BLaER1 (cell line): ENCODE data around the gene WDR31.

Source experiments
- H3K27ac ChIP-seq: shearing (Covaris generic); formaldehyde crosslinking; 2 replicates; pipeline ENCODE4 v1.8.1; 2022
- H3K27me3 ChIP-seq: shearing (Covaris generic); formaldehyde crosslinking; 2 replicates; pipeline ENCODE4 v1.8.1; 2022
- H3K36me3 ChIP-seq: shearing (Covaris generic); formaldehyde crosslinking; 2 replicates; pipeline ENCODE4 v1.8.1; 2022
- H3K4me1 ChIP-seq: shearing (Covaris generic); formaldehyde crosslinking; 2 replicates; pipeline ENCODE4 v1.8.1; 2022
- H3K4me2 ChIP-seq: shearing (Covaris generic); formaldehyde crosslinking; 2 replicates; pipeline ENCODE4 v1.8.1; 2022
- H3K4me3 ChIP-seq: shearing (Covaris generic); formaldehyde crosslinking; 2 replicates; pipeline ENCODE4 v1.8.1; 2022
- H3K9ac ChIP-seq: shearing (Covaris generic); formaldehyde crosslinking; 2 replicates; pipeline ENCODE4 v1.8.1; 2022
- H3K9me3 ChIP-seq: shearing (Covaris generic); formaldehyde crosslinking; 2 replicates; pipeline ENCODE4 v1.8.1; 2022
- H4K20me1 ChIP-seq: shearing (Covaris generic); formaldehyde crosslinking; 2 replicates; pipeline ENCODE4 v1.8.1; 2022
- Cebpa-rat ChIP-seq: shearing (Covaris generic); IDR thresholded peaks from 2 replicates; pipeline ENCODE4 v1.8.1; 2022

WDR31 gene

GRCh38 chr9:113376634-113377567 is 36.8 kb upstream of the WDR31 start, which contains the start of gene HDHD3:
Gene HDHD3 (minus strand): TSS chr9:113376986. CDS start chr9:113374354, 2,632 bp downstream.
- peak within 1 kb of the TSS; percentile 91 for H3K4me2 ChIP-seq
- no peaks in the 10 kb centered on the region for H3K9me3 ChIP-seq
- peaks cover 15% of the 10 kb centered on the region; the same call in 1 of the 2 replicates for H4K20me1 ChIP-seq
- no peak for TF ChIP-seq Cebpa-rat
- no peaks in the 10 kb centered on the region for H3K27me3 ChIP-seq
- H3K9ac ChIP-seq: peak within 1 kb of the TSS; percentile 84
- peak within 1 kb of the TSS; percentile 75 for H3K4me3 ChIP-seq
- H3K36me3 ChIP-seq: peaks cover 36% of the 10 kb centered on the region
- H3K27ac ChIP-seq: peak within 1 kb of the TSS; percentile 78
- H3K4me1 ChIP-seq: peaks cover 27% of the 10 kb centered on the region

GRCh38 chr9:113375057-113376023 is 35.3 kb upstream of the WDR31 start:
- TF ChIP-seq Cebpa-rat: no peak
- Histone ChIP-seq H4K20me1 (peaks cover 15% of the 10 kb centered on the region; the same call in 1 of the 2 replicates), H3K4me3 (peak overlapping the region; percentile 75), H3K36me3 (peaks cover 39% of the 10 kb centered on the region), H3K27ac (no peak overlapping the region), H3K9ac (no peak overlapping the region), H3K27me3 (no peaks in the 10 kb centered on the region), H3K4me1 (peaks cover 22% of the 10 kb centered on the region), H3K4me2 (peak overlapping the region; percentile 91), H3K9me3 (no peaks in the 10 kb centered on the region)

GRCh38 chr9:113373676-113374392 is 33.8 kb upstream of the WDR31 start:
- no peaks in the 10 kb centered on the region for H3K9me3 ChIP-seq
- no peak overlapping the region for H3K4me2 ChIP-seq
- H3K27me3 ChIP-seq: no peaks in the 10 kb centered on the region
- no peak overlapping the region for H3K4me3 ChIP-seq
- no peak overlapping the region for H3K9ac ChIP-seq
- no peak for TF ChIP-seq Cebpa-rat
- no peak overlapping the region for H3K27ac ChIP-seq
- H4K20me1 ChIP-seq: peaks cover 15% of the 10 kb centered on the region; the same call in 1 of the 2 replicates
- H3K36me3 ChIP-seq: peaks cover 45% of the 10 kb centered on the region
- peaks cover 22% of the 10 kb centered on the region for H3K4me1 ChIP-seq

GRCh38 chr9:113373256-113373655 is 33.2 kb upstream of the WDR31 start:
- no peak overlapping the region for H3K4me3 ChIP-seq
- no peaks in the 10 kb centered on the region for H3K27me3 ChIP-seq
- H3K4me2 ChIP-seq: no peak overlapping the region
- H4K20me1 ChIP-seq: peaks cover 15% of the 10 kb centered on the region; the same call in 1 of the 2 replicates
- TF ChIP-seq Cebpa-rat: no peak
- no peak overlapping the region for H3K9ac ChIP-seq
- no peaks in the 10 kb centered on the region for H3K9me3 ChIP-seq
- no peak overlapping the region for H3K27ac ChIP-seq
- peaks cover 45% of the 10 kb centered on the region for H3K36me3 ChIP-seq
- peaks cover 22% of the 10 kb centered on the region for H3K4me1 ChIP-seq

GRCh38 chr9:113372059-113372458 is 32.0 kb upstream of the WDR31 start:
- H4K20me1 ChIP-seq: peaks cover 15% of the 10 kb centered on the region; the same call in 1 of the 2 replicates
- peaks cover 17% of the 10 kb centered on the region for H3K4me1 ChIP-seq
- no peaks in the 10 kb centered on the region for H3K27me3 ChIP-seq
- no peaks in the 10 kb centered on the region for H3K9me3 ChIP-seq
- H3K4me3 ChIP-seq: no peak overlapping the region
- no peak overlapping the region for H3K9ac ChIP-seq
- H3K27ac ChIP-seq: no peak overlapping the region
- TF ChIP-seq Cebpa-rat: no peak
- no peak overlapping the region for H3K4me2 ChIP-seq
- H3K36me3 ChIP-seq: peaks cover 45% of the 10 kb centered on the region

GRCh38 chr9:113370806-113371325 is 30.8 kb upstream of the WDR31 start:
- Histone ChIP-seq H4K20me1 (peaks cover 15% of the 10 kb centered on the region; the same call in 1 of the 2 replicates), H3K27me3 (no peaks in the 10 kb centered on the region), H3K4me2 (no peak overlapping the region), H3K4me3 (no peak overlapping the region), H3K9ac (no peak overlapping the region), H3K9me3 (no peaks in the 10 kb centered on the region), H3K36me3 (peaks cover 45% of the 10 kb centered on the region), H3K4me1 (peaks cover 12% of the 10 kb centered on the region), H3K27ac (no peak overlapping the region)
- no peak for TF ChIP-seq Cebpa-rat

GRCh38 chr9:113369855-113370140 is 29.7 kb upstream of the WDR31 start:
- Histone ChIP-seq H4K20me1 (peaks cover 9% of the 10 kb centered on the region; the same call in 1 of the 2 replicates), H3K4me1 (0 out of 2 replicates have a peak, but pooled peaks cover 4% of the 10 kb centered on the region), H3K4me2 (no peak overlapping the region), H3K27me3 (no peaks in the 10 kb centered on the region), H3K27ac (no peak overlapping the region), H3K36me3 (peaks cover 39% of the 10 kb centered on the region), H3K4me3 (no peak overlapping the region), H3K9ac (no peak overlapping the region), H3K9me3 (no peaks in the 10 kb centered on the region)
- no peak for TF ChIP-seq Cebpa-rat

- Histone ChIP-seq H3K36me3 (peaks cover 33% of the 10 kb centered on the region), H3K27ac (no peak overlapping the region), H3K27me3 (no peaks in the 10 kb centered on the region), H3K4me1 (0 out of 2 replicates have a peak, but pooled peaks cover 4% of the 10 kb centered on the region), H4K20me1 (peaks cover 9% of the 10 kb centered on the region; the same call in 1 of the 2 replicates), H3K4me2 (no peak overlapping the region), H3K4me3 (no peak overlapping the region), H3K9ac (no peak overlapping the region), H3K9me3 (no peaks in the 10 kb centered on the region)
- no peak for TF ChIP-seq Cebpa-rat
Observed at GRCh38 chr9:113368982-113369854, 29.1 kb upstream of the WDR31 start.
